GM19043 (cell line): ENCODE measurements around the gene PDXK.
"Not testable (repeated sequence)": the region's sequence is repeated elsewhere in the genome, so short reads cannot be mapped to it uniquely, and the experiment has no call there.

Experiments
- ATAC-seq: cut with Tn5 transposase; IDR thresholded peaks from one replicate; pipeline ENCODE4 v1.9.1; 2021; ENCODE audit warnings: low read depth; ENCODE audit not compliant: unreplicated experiment

PDXK gene

GRCh38 chr21:43718872-43719747 lies at the start of gene PDXK:
PDXK (plus strand) TSS chr21:43719129; CDS start chr21:43719295, 166 bp downstream.
- peak; percentile 60 for ATAC-seq

- ATAC-seq = no peak
Observed at GRCh38 chr21:43669828-43670605, 48.9 kb upstream of the PDXK start.

GRCh38 chr21:43675871-43676270 lies 43.1 kb upstream of the PDXK start:
- no peak for ATAC-seq

- no peak for ATAC-seq
Observed at GRCh38 chr21:43676391-43676790, 42.5 kb upstream of the PDXK start.

- no peak for ATAC-seq
Observed at GRCh38 chr21:43679951-43680350, 39.0 kb upstream of the PDXK start.

GRCh38 chr21:43680421-43680820 lies 38.5 kb upstream of the PDXK start:
- not testable (repeated sequence) for ATAC-seq

- no peak for ATAC-seq
Observed at GRCh38 chr21:43681650-43682049, 37.3 kb upstream of the PDXK start.

- no peak for ATAC-seq
Observed at GRCh38 chr21:43684424-43684823, 34.5 kb upstream of the PDXK start.

- no peak for ATAC-seq
Observed at GRCh38 chr21:43686811-43687565, 31.9 kb upstream of the PDXK start.

- no peak for ATAC-seq
Observed at GRCh38 chr21:43687566-43688399, 31.1 kb upstream of the PDXK start.

GRCh38 chr21:43688906-43689305 lies 30.0 kb upstream of the PDXK start:
- ATAC-seq = no peak

GRCh38 chr21:43689556-43690337 lies 29.2 kb upstream of the PDXK start:
- no peak for ATAC-seq

- ATAC-seq = no peak
Observed at GRCh38 chr21:43690346-43690745, 28.6 kb upstream of the PDXK start.

GRCh38 chr21:43691086-43691795 lies 27.7 kb upstream of the PDXK start:
- no peak for ATAC-seq

- no peak for ATAC-seq
Observed at GRCh38 chr21:43691801-43692200, 27.1 kb upstream of the PDXK start.

GRCh38 chr21:43692949-43693348 lies 26.0 kb upstream of the PDXK start:
- no peak for ATAC-seq

- ATAC-seq = no peak
Observed at GRCh38 chr21:43693981-43694380, 24.9 kb upstream of the PDXK start.

- no peak for ATAC-seq
Observed at GRCh38 chr21:43694437-43695079, 24.4 kb upstream of the PDXK start.
